ENCODE results near the gene MFAP1.
"Not testable (repeated sequence)": the region's sequence is repeated elsewhere in the genome, so short reads cannot be mapped to it uniquely, and the experiment has no call there.

MFAP1 gene

DNA sequence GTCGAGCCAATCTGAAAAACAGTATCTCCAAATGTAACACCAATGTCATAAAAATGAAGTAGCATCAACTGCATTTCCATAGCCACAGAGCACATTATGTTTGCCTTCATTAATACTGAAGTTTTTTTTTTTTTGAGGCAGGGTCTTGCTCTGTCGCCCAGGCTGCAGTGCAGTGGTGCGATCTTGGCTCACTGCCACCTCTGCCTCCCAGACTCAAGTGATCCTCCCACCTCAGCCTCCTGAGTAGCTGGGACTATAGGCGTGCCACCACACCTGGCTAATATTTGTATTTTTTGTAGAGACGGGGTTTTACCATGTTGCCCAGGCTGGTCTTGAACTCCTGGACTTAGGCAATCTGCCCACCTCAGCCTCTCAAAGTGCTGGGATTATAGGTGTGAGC is 9.4 kb downstream of the MFAP1 start:
- not testable (repeated sequence) for DNase-seq

DNA sequence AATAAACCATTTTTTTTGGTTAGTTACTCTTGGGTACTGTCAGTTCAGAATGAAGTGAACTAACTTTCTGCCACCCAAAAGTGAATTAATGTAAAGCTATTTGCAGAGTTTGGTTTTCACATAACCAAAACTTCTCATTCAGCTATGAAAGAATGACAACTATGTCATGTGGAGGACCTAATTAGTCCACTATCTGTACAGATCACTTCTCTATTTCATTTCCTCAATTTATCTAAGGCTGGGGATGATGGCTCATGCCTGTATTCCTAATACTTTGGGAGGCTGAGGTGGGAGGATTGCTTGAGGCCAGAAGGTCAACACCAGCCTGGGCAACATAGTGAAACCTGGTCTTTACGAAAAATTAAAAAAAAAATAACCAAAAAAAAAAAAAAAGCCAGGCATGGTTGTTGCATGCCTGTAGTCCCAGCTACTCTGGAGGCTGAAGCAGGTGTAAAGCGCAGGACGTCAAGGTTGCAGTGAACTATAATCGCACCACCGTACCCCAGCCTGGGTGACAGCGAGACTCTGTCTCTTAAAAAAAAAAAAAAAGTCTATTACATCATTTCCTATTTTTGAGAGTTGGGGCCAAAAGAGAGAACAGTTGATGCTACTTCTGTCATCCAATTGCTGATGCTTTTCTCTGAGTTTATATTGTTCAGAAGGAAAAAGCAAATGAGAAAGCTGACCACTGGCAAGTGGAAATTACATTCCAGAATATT is 15.4 kb downstream of the MFAP1 start:
- DNase-seq = no peak

DNA sequence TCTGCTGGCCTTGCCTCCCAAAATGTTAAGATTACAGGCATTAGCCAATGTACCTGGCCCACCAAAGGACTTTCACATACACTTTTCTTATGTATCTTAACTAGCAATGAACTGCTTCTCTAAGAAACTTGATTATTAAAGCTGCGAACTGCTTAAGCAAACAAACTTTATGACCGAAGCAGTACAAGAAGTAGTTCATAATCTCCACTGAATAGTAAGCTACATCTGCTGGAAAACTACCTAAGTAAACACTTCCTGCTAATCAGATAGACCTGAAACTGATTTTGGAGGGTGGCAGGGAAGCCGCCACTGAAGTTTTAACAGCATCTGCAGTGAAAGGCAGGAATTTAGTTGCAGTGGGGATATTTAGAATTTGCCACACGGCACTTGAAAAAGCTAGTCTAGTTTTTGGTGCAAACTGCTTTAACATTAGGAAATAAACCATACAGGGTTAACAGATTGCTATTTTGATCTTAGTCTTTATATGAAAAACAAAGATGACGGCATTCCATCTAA is 16.0 kb downstream of the MFAP1 start:
- DNase-seq = no peak

DNA sequence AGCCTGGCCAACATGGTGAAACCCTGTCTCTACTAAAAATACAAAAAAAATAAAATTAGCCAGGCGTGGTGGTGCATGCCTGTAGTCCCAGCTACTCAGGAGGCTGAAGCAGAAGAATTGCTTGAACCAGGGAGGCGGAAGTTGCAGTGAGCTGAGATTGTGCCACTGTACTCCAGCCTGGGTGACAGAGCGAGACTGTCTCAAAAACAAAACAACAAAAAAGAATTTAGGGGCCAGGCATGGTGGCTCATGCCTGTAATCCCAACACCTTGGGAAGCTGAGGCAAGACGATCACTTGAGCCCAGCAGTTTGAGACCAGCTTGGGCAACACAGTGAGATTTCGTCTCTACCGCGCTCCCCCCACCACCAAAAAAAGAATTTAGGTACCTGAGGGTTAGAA is 21.8 kb downstream of the MFAP1 start:
- not testable (repeated sequence) for DNase-seq

DNA sequence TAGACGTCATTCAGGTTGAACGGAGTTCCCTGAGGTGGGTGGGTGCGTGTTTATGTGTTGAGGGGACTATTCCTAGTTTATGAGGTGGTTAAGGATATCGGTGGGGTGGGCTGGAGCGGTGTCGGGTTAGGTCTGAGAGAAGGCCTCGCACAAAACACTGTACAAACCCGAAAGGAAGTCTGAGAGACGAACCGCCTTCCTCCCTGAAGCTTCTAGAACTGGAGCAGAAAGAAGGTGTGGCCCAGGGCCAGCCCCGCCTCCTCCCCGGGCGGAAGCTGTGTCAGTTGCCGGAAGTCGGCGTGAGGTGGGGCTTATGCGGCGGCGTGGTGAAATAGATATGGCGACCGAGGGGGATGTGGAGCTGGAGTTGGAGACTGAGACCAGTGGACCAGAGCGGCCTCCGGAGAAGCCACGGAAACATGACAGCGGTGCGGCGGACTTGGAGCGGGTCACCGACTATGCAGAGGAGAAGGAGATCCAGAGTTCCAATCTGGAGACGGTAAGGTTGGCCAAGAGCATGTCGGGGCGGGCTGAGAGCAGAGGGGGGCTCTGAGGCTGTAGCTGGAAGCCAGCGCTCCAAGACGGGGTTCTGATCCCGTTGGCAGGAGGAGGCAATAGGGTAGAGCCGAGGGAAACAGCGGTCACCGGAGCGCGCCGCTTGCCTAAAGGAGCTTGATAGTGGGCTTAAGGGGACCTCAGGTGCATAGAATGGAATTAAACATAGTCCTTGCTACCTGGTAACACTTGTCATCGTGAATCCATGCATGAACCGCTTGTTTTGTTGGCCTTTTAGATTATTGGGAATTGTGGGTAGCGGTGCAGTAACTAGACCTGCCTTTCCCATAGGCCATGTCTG is 24.0 kb downstream of the MFAP1 start, which contains the start of gene HYPK:
Gene HYPK, plus strand, starts transcription at position 314 of the 856 bp plus-strand sequence. Its CDS starts 24 bp downstream, at position 338.
- peak; percentile 81 for DNase-seq

DNA sequence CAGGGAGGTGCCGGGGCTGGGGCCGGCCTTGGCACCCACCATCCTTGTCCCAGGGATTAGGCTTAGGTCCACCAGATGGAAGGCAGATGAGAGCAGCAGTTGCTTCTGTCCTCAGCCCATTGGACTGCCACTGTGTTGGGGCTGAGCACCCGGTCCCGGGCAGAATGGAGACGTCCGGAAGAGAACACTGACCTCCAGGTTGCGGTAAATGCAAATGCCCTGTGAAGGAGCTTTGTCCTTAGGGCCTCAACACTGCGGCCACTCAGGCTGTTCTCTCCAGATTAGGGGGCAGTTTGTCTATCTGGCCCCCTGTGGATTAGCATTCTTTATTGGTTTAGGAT is 24.6 kb downstream of the MFAP1 start, which contains the start of gene SERINC4:
Gene SERINC4, minus strand, starts transcription at position 276 of the 341 bp plus-strand sequence. Its CDS starts 234 bp downstream, at position 42.
- DNase-seq = no peak

DNA sequence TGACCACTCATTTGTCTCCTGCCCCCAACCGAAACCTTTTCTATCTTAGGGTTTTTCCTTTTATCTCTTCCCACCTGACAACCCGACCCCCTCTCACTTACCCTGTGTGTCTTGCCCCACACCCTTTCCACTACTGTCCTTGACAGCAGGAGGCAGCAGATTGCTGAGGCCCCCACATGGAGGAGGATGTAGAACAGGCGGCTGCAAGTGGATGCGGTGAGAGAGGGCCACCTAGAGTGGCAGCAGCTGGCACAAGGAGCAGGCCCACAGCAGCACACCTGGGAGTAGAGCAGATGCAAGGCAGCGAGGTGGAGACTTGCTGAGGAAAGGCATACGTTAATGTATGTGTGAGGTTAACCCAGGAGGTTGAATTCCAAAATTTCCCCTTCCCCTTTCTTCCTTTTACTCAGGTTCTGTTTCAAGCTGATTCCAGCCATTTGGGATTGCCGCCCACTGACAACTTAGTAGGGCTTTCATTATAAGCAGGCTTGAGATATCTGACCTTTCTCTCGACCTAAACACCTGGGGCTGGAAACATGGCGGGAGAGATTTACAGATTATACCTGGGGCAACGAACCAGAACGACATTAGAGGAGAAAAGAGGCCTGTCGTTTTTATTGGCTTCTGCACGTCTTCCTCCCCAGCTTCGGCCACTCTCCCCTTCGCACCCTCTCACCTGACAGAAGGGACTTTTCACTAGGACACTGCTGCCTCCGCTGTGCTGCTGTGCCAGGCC is 25.1 kb downstream of the MFAP1 start:
- DNase-seq = no peak

DNA sequence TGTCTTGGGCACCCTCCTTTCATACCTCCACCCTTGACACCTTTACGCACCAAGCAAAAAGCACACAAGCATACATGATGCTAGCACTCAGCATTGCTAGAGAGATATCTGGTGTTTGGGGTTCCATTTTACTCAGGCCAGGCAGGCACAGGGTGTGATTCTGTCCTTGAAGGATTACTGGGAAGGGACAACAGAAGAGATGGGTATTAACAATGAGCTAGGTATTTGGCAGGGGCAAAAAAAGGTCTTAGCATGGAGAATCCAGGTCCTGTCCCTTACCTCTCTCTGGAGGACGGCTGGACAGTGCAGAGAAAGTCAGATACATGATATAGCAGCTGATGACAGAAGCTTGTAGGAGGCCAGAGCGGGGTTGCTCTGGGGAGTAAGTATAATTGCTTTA is 27.9 kb downstream of the MFAP1 start:
- DNase-seq = no peak

DNA sequence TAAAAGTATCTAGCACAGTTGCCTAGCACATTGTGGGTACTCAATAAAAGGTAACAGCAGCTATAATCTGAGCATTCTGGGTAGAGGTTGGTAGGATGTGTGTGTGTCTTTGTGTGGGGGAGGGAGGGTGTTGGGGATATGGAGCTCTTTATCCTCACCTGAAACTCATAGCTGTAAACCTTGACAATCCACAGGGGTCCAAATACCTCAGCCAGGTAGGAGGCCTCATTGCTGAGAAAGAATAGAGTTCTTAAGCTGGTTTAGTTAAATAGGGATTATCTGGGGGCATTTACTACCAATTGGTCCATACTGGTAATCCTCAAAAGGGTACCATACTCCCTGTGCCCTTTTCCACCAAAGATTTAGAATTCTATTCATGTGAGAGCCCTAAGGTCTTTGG is 28.5 kb downstream of the MFAP1 start:
- no peak for DNase-seq

DNA sequence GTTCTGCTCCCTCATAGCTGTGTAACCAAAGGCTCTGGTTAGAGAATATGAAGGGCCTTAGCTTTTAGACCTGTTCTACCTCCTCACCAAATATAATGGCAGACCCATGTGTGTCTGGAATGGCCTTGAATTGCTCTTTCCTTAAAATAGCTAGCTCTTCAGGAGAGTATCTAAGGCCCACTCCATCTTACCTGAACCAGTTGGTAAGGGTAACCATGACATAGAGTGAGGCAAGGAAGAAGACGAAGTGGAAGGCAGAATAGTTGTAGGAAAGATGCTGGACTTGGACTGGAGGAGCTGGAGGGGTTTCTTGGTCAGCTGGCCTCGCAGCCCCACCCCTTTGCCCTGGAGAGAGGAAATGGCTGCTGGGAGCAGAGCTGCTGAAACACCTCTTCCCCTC is 29.3 kb downstream of the MFAP1 start:
- DNase-seq = no peak

DNA sequence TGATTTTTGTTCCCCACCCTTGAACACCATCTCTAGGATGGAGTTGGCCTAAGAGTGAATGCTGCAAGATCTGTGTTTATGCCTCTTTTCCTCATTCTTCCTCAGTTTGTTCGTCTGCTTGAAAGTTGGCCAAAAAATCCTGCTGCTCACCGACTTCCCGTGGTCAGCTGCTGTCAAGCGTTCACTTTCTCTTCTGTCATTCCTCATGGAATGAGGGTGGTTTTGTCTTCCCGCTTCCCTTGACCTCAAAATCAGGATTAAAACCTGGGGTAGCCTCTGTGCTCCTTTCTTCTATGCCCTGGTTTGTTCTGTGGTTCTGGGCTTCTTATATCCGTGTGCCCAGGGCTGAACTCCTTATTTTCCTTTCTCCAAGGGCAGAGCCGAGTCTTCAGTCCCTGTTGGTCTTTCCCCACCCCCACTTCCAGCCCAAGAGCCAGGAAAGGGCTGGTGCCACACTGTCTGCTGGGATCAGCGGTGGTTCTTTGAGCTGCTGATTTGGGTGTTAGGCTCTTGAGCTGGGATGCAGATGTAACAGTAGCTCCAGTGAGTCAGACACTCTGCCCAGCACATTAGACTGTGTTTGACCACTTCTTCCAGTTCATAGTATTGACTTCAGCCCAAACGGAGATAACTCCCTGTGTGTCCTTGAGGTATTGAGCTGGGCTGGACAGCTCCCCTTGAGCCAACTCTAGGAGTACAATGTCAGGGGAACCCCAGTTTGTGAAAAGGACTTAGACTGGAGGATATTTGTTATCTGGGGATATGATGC is 30.0 kb downstream of the MFAP1 start:
- no peak for DNase-seq

DNA sequence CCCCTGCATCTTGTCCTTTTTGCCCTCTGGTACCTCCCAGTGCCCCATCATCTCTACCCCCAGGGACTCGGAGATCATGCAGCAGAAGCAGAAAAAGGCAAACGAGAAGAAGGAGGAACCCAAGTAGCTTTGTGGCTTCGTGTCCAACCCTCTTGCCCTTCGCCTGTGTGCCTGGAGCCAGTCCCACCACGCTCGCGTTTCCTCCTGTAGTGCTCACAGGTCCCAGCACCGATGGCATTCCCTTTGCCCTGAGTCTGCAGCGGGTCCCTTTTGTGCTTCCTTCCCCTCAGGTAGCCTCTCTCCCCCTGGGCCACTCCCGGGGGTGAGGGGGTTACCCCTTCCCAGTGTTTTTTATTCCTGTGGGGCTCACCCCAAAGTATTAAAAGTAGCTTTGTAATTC is 30.8 kb downstream of the MFAP1 start:
- DNase-seq = no peak

DNA sequence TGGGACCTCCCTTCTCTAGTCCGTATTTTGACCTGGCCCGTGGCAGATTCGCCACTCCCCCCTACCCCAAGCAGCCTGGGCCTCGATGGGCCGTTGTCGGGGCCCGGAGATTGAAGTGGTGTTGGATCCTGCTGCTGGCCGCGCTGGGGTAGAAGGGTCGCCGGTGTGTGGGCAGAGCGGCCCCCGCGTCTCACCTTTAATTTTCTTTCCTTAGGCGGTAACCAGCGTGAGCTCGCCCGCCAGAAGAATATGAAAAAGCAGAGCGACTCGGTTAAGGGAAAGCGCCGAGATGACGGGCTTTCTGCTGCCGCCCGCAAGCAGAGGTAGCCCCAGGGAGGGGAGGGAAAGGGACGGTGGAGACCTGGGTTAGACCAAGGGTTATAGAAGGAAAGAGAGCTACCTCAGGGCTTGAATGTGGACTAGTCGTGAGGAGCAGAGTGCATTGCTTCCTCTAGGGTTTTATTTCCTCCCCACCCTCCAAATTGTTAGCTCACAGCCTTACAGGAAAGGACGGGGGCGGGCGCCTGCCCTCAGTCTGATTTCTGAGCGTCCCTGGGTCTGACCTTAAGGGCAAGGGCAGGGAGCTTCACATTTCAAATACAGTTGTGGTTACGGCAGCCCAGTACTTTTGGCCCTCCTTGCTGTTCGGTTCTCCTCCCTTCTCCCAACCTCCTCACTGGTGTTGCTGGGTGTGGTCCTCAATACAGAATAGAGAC is 31.6 kb downstream of the MFAP1 start:
- DNase-seq = no peak

DNA sequence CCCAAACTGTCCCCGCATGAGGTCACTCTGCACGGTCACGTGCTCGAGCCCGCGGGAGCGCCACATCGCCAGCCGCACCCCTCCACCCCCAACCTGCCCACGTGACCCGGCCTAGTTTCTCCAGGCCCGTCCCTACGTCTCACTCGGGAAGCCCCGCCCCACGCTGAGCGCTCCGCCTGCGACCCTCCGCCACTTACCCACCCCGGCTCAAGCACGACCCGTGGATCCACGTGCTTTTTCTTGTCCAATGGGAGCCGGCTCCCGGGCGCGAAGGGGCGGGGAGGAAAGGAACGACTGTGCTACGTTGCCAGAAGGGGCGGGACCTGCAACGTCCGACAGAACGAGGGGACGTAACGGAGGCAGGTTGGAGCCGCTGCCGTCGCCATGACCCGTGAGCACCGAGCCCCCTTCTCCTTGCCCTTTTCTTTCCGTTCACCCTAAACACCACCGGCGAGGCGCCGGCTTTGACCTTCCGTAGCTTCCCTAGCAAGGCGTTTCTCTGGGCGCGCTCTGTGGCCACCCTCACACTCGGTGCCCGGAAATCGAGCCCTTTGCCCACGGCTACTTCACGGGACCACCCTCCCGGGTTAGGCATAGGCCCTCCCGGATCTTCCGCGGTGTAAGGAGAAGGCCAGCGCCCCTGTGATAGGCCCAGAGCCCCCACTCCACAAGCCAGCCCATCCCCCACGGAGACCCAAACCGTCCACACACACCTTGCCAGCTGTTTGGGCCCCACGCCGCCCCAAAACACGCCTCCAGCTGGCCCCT is 32.3 kb downstream of the MFAP1 start, which contains the start of gene SERF2:
Gene SERF2, plus strand, starts transcription at position 328 of the 768 bp plus-strand sequence. Its CDS starts 57 bp downstream, at position 385.
- DNase-seq = peak; percentile 100

DNA sequence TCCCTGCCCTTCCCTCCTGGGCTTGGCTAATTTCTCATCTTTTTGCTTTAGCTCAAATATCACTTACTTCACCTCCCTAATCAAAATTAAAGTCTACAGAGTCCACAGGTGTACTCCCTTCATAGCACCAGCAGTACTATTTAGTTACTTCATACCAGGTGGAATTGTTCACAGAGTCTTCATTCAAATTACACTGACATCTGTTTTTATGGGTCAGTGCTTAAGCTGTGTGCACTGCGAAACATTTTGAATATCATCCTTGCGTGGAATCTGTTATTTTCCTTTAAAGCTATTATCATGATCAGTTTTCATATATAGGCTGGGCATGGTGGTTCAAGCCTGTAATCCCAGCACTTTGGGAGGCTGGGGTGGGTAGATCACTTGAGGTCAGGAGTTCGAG is 35.1 kb downstream of the MFAP1 start:
- DNase-seq = no peak

DNA sequence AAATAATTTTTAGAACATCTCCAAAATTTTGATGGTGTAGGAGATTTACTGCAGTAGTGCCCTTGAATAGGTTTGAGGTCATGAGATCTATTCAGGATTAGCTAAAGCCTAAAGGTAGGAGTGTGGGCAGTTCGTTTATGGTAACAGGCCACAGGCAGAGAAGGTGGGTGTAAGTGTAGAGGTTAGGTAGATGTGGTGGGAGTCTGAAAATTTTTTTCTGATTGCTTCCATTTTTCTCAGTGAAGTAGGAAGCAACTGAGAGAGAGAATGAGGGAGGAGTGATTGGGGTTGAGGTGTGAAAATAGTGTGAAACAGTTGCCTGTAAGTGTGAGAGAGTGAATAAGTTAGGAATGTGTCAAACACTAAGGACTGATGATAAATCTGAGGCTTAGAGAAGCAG is 45.5 kb downstream of the MFAP1 start:
- no peak for DNase-seq

DNA sequence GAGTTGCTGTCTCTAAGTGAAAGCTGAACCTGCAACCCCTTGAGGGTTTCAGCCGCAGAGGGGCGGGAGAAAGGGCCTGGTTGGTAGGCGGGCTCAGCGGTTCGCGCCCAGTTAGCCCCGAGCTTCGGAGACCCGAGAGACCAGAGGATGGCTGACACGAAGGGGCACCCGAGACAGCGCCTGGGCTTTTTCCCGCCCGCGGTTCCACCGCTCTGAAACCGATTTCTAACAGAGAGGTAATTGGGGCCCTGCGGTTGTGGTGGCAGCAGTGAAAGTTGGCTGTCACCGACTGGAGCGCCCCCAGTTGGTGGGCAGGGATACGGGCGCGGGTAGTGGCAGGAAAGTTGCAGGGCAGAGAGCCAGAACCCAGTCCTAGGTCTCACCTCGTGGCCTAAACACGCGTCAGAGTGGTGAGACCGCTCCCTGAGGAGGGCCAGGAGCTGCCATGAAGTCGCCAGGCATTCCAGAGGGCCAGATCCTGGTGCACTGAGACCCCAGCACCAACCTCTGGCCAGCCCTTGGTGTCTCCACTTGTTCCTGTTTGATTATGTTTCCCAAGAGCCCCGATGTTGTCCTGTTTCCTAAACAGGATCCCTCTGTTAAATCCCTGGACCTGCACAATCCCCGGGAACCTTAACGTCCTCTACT is 47.1 kb downstream of the MFAP1 start:
- peak; percentile 81 for DNase-seq

DNA sequence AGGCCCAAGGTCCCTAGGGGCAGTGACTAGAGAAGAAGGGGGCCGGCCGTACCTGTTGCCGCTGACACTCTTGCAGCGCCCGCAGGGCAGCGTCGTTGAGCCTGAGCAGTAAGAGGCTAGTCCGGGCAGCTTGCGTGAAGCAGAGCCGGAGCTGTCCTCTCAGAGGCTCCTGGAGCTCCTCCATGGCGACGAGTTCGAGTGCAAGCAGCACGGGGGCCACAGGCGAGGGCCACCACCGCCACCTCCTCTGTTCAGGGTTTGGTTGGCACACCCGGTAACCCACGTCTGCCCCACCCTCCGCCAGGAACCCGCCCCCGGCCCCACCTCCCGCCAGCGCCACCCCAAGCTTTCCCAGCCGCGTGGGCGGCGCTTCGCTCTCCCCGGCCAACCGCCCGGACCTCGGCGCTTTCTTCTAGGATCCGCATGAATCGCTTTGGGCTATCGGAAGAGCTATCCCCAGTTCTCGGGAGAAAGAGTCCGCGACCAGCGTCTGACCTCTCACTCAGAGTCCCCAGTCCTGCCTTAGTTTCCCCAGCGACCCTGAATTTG is 47.7 kb downstream of the MFAP1 start, which contains the start of gene ELL3:
Gene ELL3, minus strand, starts transcription at position 249 of the 549 bp plus-strand sequence. Its CDS starts 65 bp downstream, at position 184.
- peak; percentile 68 for DNase-seq

DNA sequence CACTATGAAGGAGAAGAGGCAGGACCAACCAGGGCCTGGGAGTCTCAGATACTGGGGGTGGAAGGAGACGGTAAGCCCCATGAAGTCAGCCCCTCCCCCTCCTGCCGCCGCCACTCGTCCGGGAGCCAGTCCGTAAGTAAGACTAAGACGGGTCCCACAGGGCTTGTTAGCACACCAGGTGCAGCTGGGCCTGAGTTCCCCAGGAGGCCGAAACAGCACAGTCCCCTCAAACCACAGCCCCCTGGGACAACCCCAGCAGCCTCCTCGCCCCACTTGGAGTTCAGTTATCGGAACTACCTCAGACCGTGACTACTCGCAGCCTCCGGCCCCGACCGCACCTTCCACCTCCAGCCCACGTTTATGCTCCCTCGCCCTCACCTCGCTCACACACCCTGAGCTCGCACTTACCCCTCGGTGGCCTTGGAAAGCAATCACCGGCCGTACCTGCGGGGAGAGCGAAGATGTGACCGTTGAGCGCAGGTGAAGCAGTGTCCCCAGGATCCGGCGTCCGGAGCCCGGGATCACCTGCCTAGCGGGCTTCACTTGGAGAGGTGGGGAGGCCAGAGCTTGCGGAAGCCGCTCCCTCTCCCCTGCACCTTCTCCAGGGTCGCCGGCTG is 48.3 kb downstream of the MFAP1 start:
- DNase-seq = no peak

Measured in GDM1 (cell line).